HEK293 (cell line): ENCODE data around the gene RPS21.

Source experiments
- BCL11B ChIP-seq: fragments of 450-650 bp; formaldehyde crosslinking; IDR thresholded peaks from 2 replicates; pipeline ENCODE4 v1.5.1; 2016; ENCODE audit warnings: low read depth, missing biosample characterization, missing genetic modification characterization
- IKZF3 ChIP-seq: fragments of 450-650 bp; IDR thresholded peaks from 2 replicates; pipeline ENCODE4 v1.5.0; 2018; ENCODE audit warnings: missing biosample characterization, mild to moderate bottlenecking, missing genetic modification characterization, moderate library complexity
- KLF1 ChIP-seq: fragments of 450-650 bp; formaldehyde crosslinking; IDR thresholded peaks from 2 replicates; pipeline ENCODE4 v1.5.1; 2016; ENCODE audit warnings: missing biosample characterization, missing genetic modification characterization
- KLF7 ChIP-seq: fragments of 450-650 bp; formaldehyde crosslinking; IDR thresholded peaks from 2 replicates; pipeline ENCODE4 v1.5.1; 2016; ENCODE audit warnings: missing biosample characterization, missing genetic modification characterization, borderline replicate concordance
- OVOL3 ChIP-seq: fragments of 450-650 bp; formaldehyde crosslinking; IDR thresholded peaks from 2 replicates; pipeline ENCODE4 v1.5.1; 2016; ENCODE audit warnings: missing biosample characterization, missing genetic modification characterization
- SALL2 ChIP-seq: fragments of 450-650 bp; formaldehyde crosslinking; IDR thresholded peaks from 2 replicates; pipeline ENCODE4 v1.5.0; 2017; ENCODE audit warnings: missing biosample characterization, mild to moderate bottlenecking, missing genetic modification characterization, borderline replicate concordance
- TRIM28 ChIP-seq: IDR thresholded peaks from 2 replicates; pipeline ENCODE4 v1.6.1; 2011; ENCODE audit warnings: low read length, control low read depth, borderline replicate concordance
- ZBTB17 ChIP-seq: fragments of 450-650 bp; formaldehyde crosslinking; IDR thresholded peaks from 2 replicates; pipeline ENCODE4 v1.5.1; 2016; ENCODE audit warnings: missing biosample characterization, missing genetic modification characterization
- ZBTB48 ChIP-seq: fragments of 450-650 bp; formaldehyde crosslinking; IDR thresholded peaks from 2 replicates; pipeline ENCODE4 v1.5.1; 2016; ENCODE audit warnings: missing biosample characterization, missing genetic modification characterization
- ZBTB7A ChIP-seq: fragments of 450-650 bp; formaldehyde crosslinking; IDR thresholded peaks from 2 replicates; pipeline ENCODE4 v1.5.1; 2016; ENCODE audit warnings: low read depth, missing biosample characterization, missing genetic modification characterization
- ZFP37 ChIP-seq: fragments of 450-650 bp; formaldehyde crosslinking; IDR thresholded peaks from 2 replicates; pipeline ENCODE4 v1.5.1; 2016; ENCODE audit warnings: missing biosample characterization, missing genetic modification characterization
- ZNF10 ChIP-seq: fragments of 450-650 bp; formaldehyde crosslinking; IDR thresholded peaks from 2 replicates; pipeline ENCODE4 v1.5.1; 2017; ENCODE audit warnings: missing biosample characterization, missing genetic modification characterization
- ZNF121 ChIP-seq: fragments of 450-650 bp; formaldehyde crosslinking; IDR thresholded peaks from 2 replicates; pipeline ENCODE4 v1.5.1; 2016; ENCODE audit warnings: missing biosample characterization, missing genetic modification characterization
- ZNF157 ChIP-seq: fragments of 450-650 bp; formaldehyde crosslinking; IDR thresholded peaks from 2 replicates; pipeline ENCODE4 v1.5.1; 2016; ENCODE audit warnings: missing biosample characterization, missing genetic modification characterization
- ZNF16 ChIP-seq: fragments of 450-650 bp; formaldehyde crosslinking; IDR thresholded peaks from 2 replicates; pipeline ENCODE4 v1.5.1; 2016; ENCODE audit warnings: low read depth, missing biosample characterization, missing genetic modification characterization
- ZNF202 ChIP-seq: fragments of 450-650 bp; formaldehyde crosslinking; IDR thresholded peaks from 2 replicates; pipeline ENCODE4 v1.5.1; 2016; ENCODE audit warnings: missing biosample characterization, missing genetic modification characterization, borderline replicate concordance
- ZNF302 ChIP-seq: fragments of 450-650 bp; formaldehyde crosslinking; IDR thresholded peaks from 2 replicates; pipeline ENCODE4 v1.5.1; 2016; ENCODE audit warnings: missing biosample characterization, missing genetic modification characterization, low read depth
- ZNF335 ChIP-seq: fragments of 450-650 bp; formaldehyde crosslinking; conservative IDR thresholded peaks from 2 replicates; pipeline ENCODE4 v1.5.1; 2016; ENCODE audit warnings: missing biosample characterization, missing genetic modification characterization
- ZNF37A ChIP-seq: fragments of 450-650 bp; IDR thresholded peaks from 2 replicates; pipeline ENCODE4 v1.5.1; 2018; ENCODE audit warnings: missing biosample characterization, missing genetic modification characterization
- ZNF391 ChIP-seq: fragments of 450-650 bp; formaldehyde crosslinking; IDR thresholded peaks from 2 replicates; pipeline ENCODE4 v1.5.1; 2016; ENCODE audit warnings: low read depth, missing biosample characterization, missing genetic modification characterization, borderline replicate concordance
- ZNF529 ChIP-seq: fragments of 450-650 bp; formaldehyde crosslinking; IDR thresholded peaks from 2 replicates; pipeline ENCODE4 v1.5.1; 2017; ENCODE audit warnings: missing genetic modification characterization, missing biosample characterization; ENCODE audit not compliant: insufficient replicate concordance
- ZNF561 ChIP-seq: fragments of 450-650 bp; IDR thresholded peaks from 2 replicates; pipeline ENCODE4 v1.5.1; 2018; ENCODE audit warnings: missing biosample characterization, missing genetic modification characterization, borderline replicate concordance
- ZNF585B ChIP-seq: fragments of 450-650 bp; formaldehyde crosslinking; IDR thresholded peaks from 2 replicates; pipeline ENCODE4 v1.5.1; 2016; ENCODE audit warnings: missing biosample characterization, missing genetic modification characterization
- ZNF664 ChIP-seq: fragments of 450-650 bp; formaldehyde crosslinking; IDR thresholded peaks from 2 replicates; pipeline ENCODE4 v1.5.1; 2016; ENCODE audit warnings: missing biosample characterization, missing genetic modification characterization
- ZNF701 ChIP-seq: fragments of 450-650 bp; formaldehyde crosslinking; IDR thresholded peaks from 2 replicates; pipeline ENCODE4 v1.5.1; 2016; ENCODE audit warnings: missing biosample characterization, missing genetic modification characterization
- ZNF776 ChIP-seq: fragments of 450-650 bp; formaldehyde crosslinking; IDR thresholded peaks from 2 replicates; pipeline ENCODE4 v1.5.0; 2017; ENCODE audit warnings: missing biosample characterization, missing genetic modification characterization, borderline replicate concordance
- ZNF792 ChIP-seq: fragments of 450-650 bp; formaldehyde crosslinking; IDR thresholded peaks from 2 replicates; pipeline ENCODE4 v1.5.1; 2016; ENCODE audit warnings: missing biosample characterization, missing genetic modification characterization
- ZNF843 ChIP-seq: fragments of 450-650 bp; formaldehyde crosslinking; IDR thresholded peaks from 2 replicates; pipeline ENCODE4 v1.5.1; 2016; ENCODE audit warnings: missing biosample characterization, missing genetic modification characterization
- TF ChIP-seq, protein P1 (sequence below): fragments of 450-650 bp; formaldehyde crosslinking; IDR thresholded peaks from 2 replicates; pipeline ENCODE4 v1.5.1; 2017; ENCODE audit warnings: missing biosample characterization, missing genetic modification characterization
- TF ChIP-seq, protein P2 (sequence below): fragments of 450-650 bp; formaldehyde crosslinking; optimal IDR thresholded peaks from 2 replicates; pipeline ENCODE3; 2016; ENCODE audit warnings: missing biosample characterization, mild to moderate bottlenecking, missing genetic modification characterization
- TF ChIP-seq, protein P3 (sequence below): fragments of 450-650 bp; formaldehyde crosslinking; IDR thresholded peaks from 2 replicates; pipeline ENCODE4 v1.5.1; 2016; ENCODE audit warnings: missing biosample characterization, missing genetic modification characterization
- TF ChIP-seq, protein P4 (sequence below): fragments of 450-650 bp; formaldehyde crosslinking; IDR thresholded peaks from 2 replicates; pipeline ENCODE4 v1.5.1; 2016; ENCODE audit warnings: missing biosample characterization, missing genetic modification characterization

Gene RPS21

DNA sequence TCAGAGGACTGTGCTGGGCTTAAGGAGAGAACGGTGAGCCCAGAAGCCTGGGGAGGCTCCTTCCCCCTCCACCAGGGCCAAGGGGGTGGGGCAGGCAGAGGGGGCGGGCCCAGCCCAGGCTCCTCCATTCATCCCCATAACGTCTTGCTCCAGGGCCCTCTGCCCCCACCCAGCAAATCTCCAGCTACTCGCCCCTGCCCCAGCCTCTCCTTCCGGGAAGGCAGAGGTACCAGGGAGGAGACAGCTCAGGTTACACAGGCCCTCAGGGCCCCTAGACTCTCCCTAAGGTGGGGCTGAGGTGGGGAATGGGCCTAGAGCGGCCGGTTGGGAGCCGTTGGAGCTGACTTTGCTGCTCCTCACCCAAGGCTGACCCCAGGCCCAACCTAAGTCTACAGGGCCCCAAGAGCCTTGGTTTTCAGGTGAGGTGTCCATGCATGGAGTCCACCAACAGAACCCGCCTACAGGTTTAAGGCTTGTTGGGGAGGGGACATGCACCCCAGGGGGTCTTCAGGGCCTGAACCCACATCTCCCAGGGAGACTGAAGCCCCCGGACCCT is 21.0 kb upstream of the RPS21 start (continued):
- TF ChIP-seq ZNF202, result no peak
- peak; percentile 47; the same call in 1 of the 2 replicates for TF ChIP-seq ZNF561 (tag by site-specific recombination)
- TF ChIP-seq, protein P1, sequence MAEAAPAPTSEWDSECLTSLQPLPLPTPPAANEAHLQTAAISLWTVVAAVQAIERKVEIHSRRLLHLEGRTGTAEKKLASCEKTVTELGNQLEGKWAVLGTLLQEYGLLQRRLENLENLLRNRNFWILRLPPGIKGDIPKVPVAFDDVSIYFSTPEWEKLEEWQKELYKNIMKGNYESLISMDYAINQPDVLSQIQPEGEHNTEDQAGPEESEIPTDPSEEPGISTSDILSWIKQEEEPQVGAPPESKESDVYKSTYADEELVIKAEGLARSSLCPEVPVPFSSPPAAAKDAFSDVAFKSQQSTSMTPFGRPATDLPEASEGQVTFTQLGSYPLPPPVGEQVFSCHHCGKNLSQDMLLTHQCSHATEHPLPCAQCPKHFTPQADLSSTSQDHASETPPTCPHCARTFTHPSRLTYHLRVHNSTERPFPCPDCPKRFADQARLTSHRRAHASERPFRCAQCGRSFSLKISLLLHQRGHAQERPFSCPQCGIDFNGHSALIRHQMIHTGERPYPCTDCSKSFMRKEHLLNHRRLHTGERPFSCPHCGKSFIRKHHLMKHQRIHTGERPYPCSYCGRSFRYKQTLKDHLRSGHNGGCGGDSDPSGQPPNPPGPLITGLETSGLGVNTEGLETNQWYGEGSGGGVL (tag by site-specific recombination), result peak; percentile 83
- no peak for TF ChIP-seq ZNF792 (tag by site-specific recombination)
- TF ChIP-seq ZNF335 (tag by site-specific recombination), result no peak
- no peak for TF ChIP-seq ZNF37A (tag by site-specific recombination)
- no peak for TF ChIP-seq BCL11B
- no peak for TF ChIP-seq ZNF664
- no peak for TF ChIP-seq ZNF776 (tag by site-specific recombination)
- peak; percentile 94 for TF ChIP-seq IKZF3 (tag by site-specific recombination)
- peak; percentile 71; the same call in 1 of the 2 replicates for TF ChIP-seq ZNF391 (tag by site-specific recombination)
- no peak for TF ChIP-seq OVOL3 (tag by site-specific recombination)
- no peak for TF ChIP-seq ZBTB7A (tag by site-specific recombination)
- TF ChIP-seq ZNF302 (tag by site-specific recombination), result no peak
- no peak for TF ChIP-seq ZNF157 (tag by site-specific recombination)
- TF ChIP-seq, protein P2, sequence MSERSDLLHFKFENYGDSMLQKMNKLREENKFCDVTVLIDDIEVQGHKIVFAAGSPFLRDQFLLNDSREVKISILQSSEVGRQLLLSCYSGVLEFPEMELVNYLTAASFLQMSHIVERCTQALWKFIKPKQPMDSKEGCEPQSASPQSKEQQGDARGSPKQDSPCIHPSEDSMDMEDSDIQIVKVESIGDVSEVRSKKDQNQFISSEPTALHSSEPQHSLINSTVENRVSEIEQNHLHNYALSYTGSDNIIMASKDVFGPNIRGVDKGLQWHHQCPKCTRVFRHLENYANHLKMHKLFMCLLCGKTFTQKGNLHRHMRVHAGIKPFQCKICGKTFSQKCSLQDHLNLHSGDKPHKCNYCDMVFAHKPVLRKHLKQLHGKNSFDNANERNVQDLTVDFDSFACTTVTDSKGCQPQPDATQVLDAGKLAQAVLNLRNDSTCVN, result no peak
- TF ChIP-seq ZBTB17 (tag by site-specific recombination), result peak; percentile 25; the same call in 1 of the 2 replicates
- TF ChIP-seq ZNF16 (tag by site-specific recombination), result no peak
- TF ChIP-seq, protein P3, sequence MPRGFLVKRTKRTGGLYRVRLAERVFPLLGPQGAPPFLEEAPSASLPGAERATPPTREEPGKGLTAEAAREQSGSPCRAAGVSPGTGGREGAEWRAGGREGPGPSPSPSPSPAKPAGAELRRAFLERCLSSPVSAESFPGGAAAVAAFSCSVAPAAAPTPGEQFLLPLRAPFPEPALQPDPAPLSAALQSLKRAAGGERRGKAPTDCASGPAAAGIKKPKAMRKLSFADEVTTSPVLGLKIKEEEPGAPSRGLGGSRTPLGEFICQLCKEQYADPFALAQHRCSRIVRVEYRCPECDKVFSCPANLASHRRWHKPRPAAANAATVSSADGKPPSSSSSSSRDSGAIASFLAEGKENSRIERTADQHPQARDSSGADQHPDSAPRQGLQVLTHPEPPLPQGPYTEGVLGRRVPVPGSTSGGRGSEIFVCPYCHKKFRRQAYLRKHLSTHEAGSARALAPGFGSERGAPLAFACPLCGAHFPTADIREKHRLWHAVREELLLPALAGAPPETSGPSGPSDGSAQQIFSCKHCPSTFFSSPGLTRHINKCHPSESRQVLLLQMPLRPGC, result no peak
- TF ChIP-seq ZBTB48 (tag by site-specific recombination), result peak; percentile 93
- TF ChIP-seq, protein P4, sequence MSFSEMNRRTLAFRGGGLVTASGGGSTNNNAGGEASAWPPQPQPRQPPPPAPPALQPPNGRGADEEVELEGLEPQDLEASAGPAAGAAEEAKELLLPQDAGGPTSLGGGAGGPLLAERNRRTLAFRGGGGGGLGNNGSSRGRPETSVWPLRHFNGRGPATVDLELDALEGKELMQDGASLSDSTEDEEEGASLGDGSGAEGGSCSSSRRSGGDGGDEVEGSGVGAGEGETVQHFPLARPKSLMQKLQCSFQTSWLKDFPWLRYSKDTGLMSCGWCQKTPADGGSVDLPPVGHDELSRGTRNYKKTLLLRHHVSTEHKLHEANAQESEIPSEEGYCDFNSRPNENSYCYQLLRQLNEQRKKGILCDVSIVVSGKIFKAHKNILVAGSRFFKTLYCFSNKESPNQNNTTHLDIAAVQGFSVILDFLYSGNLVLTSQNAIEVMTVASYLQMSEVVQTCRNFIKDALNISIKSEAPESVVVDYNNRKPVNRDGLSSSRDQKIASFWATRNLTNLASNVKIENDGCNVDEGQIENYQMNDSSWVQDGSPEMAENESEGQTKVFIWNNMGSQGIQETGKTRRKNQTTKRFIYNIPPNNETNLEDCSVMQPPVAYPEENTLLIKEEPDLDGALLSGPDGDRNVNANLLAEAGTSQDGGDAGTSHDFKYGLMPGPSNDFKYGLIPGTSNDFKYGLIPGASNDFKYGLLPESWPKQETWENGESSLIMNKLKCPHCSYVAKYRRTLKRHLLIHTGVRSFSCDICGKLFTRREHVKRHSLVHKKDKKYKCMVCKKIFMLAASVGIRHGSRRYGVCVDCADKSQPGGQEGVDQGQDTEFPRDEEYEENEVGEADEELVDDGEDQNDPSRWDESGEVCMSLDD (tag by site-specific recombination), result peak; percentile 79
- no peak for TF ChIP-seq ZNF529 (tag by site-specific recombination)
- no peak for TF ChIP-seq TRIM28
- TF ChIP-seq ZNF843 (tag by site-specific recombination), result 0 out of 2 replicates have a peak, but pooled peaks have one; percentile 24
- TF ChIP-seq SALL2 (tag by site-specific recombination), result no peak
- peak; percentile 88 for TF ChIP-seq KLF1
- no peak for TF ChIP-seq ZNF585B (tag by site-specific recombination)
- TF ChIP-seq KLF7 (tag by site-specific recombination), result peak; percentile 56; the same call in 1 of the 2 replicates
- TF ChIP-seq ZNF10 (tag by site-specific recombination), result no peak
- TF ChIP-seq ZFP37 (tag by site-specific recombination), result no peak
- TF ChIP-seq ZNF121 (tag by site-specific recombination), result no peak
- TF ChIP-seq ZNF701 (tag by site-specific recombination), result no peak
